Tibial nerve (tissue), 4 donors: ENCODE data around the gene GRM4. TPM values are rescaled to one million over a fixed set of nuclear protein-coding genes. Genes with fewer than 3 reads are reported as not detected.

Experiments used
- DNase-seq, 2 donors: peaks; one replicate each; pipeline ENCODE4 v3.0.0-alpha.2; 2019; ENCODE audit warnings: low spot score in 2 of 2
- H3K27ac ChIP-seq, 4 donors: fragments of 200-600 bp; sonication (generic) in 3 of 4; one replicate each; pipeline ENCODE4 v1.5.1; 2017 to 2019; ENCODE audit warnings: mild to moderate bottlenecking in 1 of 4
- H3K27me3 ChIP-seq, 2 donors: fragments of 200-600 bp; sonication (generic) in 1 of 2; one replicate each; pipeline versions ENCODE4 v1.5.1 to v1.6.0; 2017 to 2019
- H3K36me3 ChIP-seq, 3 donors: fragments of 200-600 bp; sonication (generic); one replicate each; pipeline ENCODE4 v1.5.1; 2018 to 2019
- H3K4me1 ChIP-seq, 4 donors: fragments of 200-600 bp; sonication (generic) in 3 of 4; one replicate each; pipeline ENCODE4 v1.5.1; 2017 to 2019
- H3K4me3 ChIP-seq, 4 donors: fragments of 200-600 bp; sonication (generic) in 3 of 4; one replicate each; pipeline ENCODE4 v1.5.1; 2017 to 2019; ENCODE audit warnings: mild to moderate bottlenecking in 1 of 4, moderate library complexity in 1 of 4
- H3K9me3 ChIP-seq, 4 donors: fragments of 200-600 bp; sonication (generic) in 3 of 4; one replicate each; pipeline ENCODE4 v1.5.1; 2017 to 2019
- EP300 ChIP-seq, 2 donors: sonication (generic); formaldehyde crosslinking; IDR thresholded peaks; one replicate each; pipeline ENCODE4 v1.6.1; 2017; ENCODE audit warnings: antibody characterized with exemption in 2 of 2, mild to moderate bottlenecking in 1 of 2
- POLR2A ChIP-seq, 2 donors: fragments of 450-650 bp; IDR thresholded peaks; one replicate each; pipeline ENCODE4 v1.6.1; 2017; ENCODE audit warnings: antibody characterized with exemption in 2 of 2, mild to moderate bottlenecking in 2 of 2, moderate library complexity in 2 of 2
- WGBS, 2 donors: methylation state at CpG; one replicate each; pipeline ENCODE4 v1.1.5; 2018; 5-methylcytosine and 5-hydroxymethylcytosine counted together
- total RNA-seq, 4 donors: library from RNA; depleted of rRNA; stranded (reverse); fragments of >200 nt; gene quantifications; one replicate each; pipeline ENCODE4 v1.1.0, GENCODE V29; 2016
- TF ChIP-seq, protein P1 (sequence below), 5 experiments: fragments of 200-600 bp in 3 of 5; fragments of 450-650 bp in 2 of 5; sonication (generic) in 3 of 5; IDR thresholded peaks; one replicate each; pipeline ENCODE4 v1.5.1; 2016 to 2019; ENCODE audit warnings: antibody characterized with exemption in 5 of 5, mild to moderate bottlenecking in 3 of 5, moderate library complexity in 2 of 5

GRM4 gene
- total RNA-seq, 4 donors from 2014 or later = not detected

DNA sequence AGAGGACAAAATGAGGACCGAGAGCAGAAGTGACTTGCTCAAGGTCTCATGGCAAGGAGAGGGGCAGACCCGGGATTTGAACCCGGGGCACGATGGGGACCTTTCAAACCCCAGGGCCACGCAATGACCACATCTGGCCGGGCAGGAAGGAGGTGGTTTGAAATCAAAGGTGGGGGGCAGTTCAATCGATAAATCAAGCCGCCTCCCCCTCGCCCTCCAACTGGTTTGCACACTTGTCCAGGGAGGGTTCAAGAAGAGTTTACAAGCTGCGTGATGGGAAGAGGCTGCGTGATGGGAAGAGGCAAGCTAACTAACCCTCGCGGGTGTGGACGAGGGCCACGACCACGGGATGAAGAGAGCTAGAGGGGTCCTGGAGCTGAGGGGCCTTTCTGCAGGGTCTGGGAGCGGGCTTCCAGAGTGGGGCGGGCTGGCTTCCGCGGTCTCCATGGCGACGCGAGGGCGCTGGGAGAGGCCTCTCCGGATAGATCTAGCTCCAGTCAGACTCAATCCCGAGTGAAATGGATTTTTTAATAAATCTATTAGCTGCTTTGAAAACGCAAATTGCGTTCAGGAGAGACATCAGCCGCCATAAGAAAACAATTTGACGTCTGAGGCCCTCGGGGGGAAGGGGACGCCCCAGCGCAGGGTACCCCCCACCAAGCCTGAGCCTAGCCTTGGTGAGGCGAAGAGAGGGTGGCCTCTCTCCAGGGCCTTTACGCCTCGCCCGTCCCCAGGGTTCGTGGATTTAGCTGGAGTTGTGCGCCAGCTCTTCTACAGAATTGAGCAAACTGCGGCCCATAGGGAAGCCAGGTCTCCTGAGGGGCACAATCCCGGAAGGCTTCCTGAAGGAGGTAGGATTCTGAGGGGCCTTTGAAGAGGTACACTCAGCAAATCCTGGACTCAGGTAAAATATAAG lies 143.9 kb downstream of the GRM4 start:
- whole genome bisulfite sequencing, 2 donors = 55 to 58% methylated on average over 41 of the region's 41 CpGs
- Histone ChIP-seq H3K27ac (no peak overlapping the region), H3K36me3 (no peaks in the 10 kb centered on the region), H3K9me3 (peaks cover 0 to 9% (median 0%) of the 10 kb centered on the region in 4 donors), H3K4me3 (no peak overlapping the region), H3K4me1 (no peaks in the 10 kb centered on the region), H3K27me3 (peaks cover 0 to 9% of the 10 kb centered on the region in 2 donors)
- TF ChIP-seq EP300 (IDR thresholded peaks at IDR 0.05) = no peak
- TF ChIP-seq POLR2A (IDR thresholded peaks at IDR 0.05) = no peak
- TF ChIP-seq, protein P1, sequence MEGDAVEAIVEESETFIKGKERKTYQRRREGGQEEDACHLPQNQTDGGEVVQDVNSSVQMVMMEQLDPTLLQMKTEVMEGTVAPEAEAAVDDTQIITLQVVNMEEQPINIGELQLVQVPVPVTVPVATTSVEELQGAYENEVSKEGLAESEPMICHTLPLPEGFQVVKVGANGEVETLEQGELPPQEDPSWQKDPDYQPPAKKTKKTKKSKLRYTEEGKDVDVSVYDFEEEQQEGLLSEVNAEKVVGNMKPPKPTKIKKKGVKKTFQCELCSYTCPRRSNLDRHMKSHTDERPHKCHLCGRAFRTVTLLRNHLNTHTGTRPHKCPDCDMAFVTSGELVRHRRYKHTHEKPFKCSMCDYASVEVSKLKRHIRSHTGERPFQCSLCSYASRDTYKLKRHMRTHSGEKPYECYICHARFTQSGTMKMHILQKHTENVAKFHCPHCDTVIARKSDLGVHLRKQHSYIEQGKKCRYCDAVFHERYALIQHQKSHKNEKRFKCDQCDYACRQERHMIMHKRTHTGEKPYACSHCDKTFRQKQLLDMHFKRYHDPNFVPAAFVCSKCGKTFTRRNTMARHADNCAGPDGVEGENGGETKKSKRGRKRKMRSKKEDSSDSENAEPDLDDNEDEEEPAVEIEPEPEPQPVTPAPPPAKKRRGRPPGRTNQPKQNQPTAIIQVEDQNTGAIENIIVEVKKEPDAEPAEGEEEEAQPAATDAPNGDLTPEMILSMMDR (IDR thresholded peaks at IDR 0.05) = no peak
- DNase-seq = no peak

DNA sequence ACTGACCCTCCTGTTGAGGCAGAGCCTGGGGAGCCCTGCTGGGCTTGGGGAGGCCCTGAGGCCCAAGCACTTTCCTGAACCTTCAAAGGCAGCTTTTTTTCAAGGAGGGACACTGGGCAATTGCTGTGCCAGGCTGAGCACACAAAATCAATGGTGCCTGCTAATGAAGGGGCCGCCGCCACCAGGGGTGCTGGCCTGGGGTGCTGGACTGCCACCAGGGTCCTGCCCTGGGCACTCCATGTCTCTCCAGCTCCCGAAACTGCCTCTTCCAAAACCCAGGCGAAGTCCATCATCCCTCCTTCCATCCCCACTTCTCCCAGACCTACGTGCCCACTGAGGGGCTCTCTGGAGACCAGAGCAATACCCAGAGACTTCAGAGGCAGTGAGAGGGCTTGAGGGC lies 145.6 kb downstream of the GRM4 start:
- H3K4me3 ChIP-seq = no peak overlapping the region
- 84% methylated on average over 5 of the region's 5 CpGs for WGBS, 2 donors
- DNase-seq = no peak
- H3K27ac ChIP-seq = no peak overlapping the region
- H3K27me3 ChIP-seq = peaks cover 0 to 12% of the 10 kb centered on the region in 2 donors
- peaks cover 0 to 10% (median 0%) of the 10 kb centered on the region in 4 donors for H3K9me3 ChIP-seq
- no peak for TF ChIP-seq EP300 (IDR thresholded peaks at IDR 0.05)
- no peak for TF ChIP-seq POLR2A (IDR thresholded peaks at IDR 0.05)
- TF ChIP-seq, protein P1 (IDR thresholded peaks at IDR 0.05) = no peak
- H3K4me1 ChIP-seq = no peaks in the 10 kb centered on the region
- no peaks in the 10 kb centered on the region for H3K36me3 ChIP-seq

DNA sequence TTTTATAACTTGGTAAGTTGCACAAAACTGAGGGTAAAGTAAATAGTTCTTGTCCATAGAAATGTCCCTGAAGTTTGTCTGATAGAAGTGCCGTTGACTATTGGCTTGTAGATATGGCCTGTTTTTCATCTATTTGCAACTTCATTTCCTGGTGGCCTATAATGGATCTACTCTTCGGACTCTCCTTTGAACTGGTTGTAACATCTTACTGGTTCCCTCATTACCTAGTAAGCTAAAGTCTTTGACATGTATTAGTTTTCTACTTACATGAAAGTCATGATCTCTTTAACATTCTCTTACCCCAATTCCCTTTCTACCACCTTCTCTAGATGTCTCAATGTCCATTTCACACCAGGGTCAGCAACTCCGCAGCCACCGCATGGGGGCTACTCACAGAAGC lies 146.3 kb downstream of the GRM4 start:
- no peaks in the 10 kb centered on the region for H3K4me1 ChIP-seq
- WGBS, 2 donors = 89 to 95% methylated on average over 4 of the region's 4 CpGs
- H3K4me3 ChIP-seq = no peak overlapping the region
- H3K27ac ChIP-seq = no peak overlapping the region
- H3K27me3 ChIP-seq = peaks cover 0 to 12% of the 10 kb centered on the region in 2 donors
- peaks cover 0 to 10% (median 0%) of the 10 kb centered on the region in 4 donors for H3K9me3 ChIP-seq
- no peaks in the 10 kb centered on the region for H3K36me3 ChIP-seq
- DNase-seq = no peak
- no peak for TF ChIP-seq EP300 (IDR thresholded peaks at IDR 0.05)
- TF ChIP-seq, protein P1 (IDR thresholded peaks at IDR 0.05) = no peak
- TF ChIP-seq POLR2A (IDR thresholded peaks at IDR 0.05) = no peak

DNA sequence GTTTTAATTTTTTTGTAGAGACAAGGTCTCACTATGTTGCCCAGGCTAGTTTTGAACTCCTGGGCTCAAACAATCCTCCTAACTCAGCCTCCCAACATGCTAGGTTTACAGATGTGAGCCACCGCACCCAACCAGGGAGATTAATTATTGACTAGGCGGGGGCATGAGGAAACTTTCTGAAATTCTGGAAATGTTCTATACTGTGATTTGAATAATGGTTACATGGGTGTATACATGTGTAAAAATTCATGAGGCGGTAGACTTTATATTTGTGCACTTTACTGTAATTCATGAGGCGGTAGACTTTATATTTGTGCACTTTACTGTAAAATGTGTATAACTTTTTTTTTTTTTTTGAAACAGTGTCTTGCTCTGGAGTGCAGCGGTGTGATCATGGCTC lies 147.2 kb downstream of the GRM4 start:
- no peak overlapping the region for H3K27ac ChIP-seq
- H3K27me3 ChIP-seq = peaks cover 0 to 12% of the 10 kb centered on the region in 2 donors
- no peaks in the 10 kb centered on the region for H3K36me3 ChIP-seq
- no peaks in the 10 kb centered on the region for H3K4me1 ChIP-seq
- TF ChIP-seq EP300 (IDR thresholded peaks at IDR 0.05) = no peak
- TF ChIP-seq, protein P1 (IDR thresholded peaks at IDR 0.05) = no peak
- TF ChIP-seq POLR2A (IDR thresholded peaks at IDR 0.05) = no peak
- no peak overlapping the region for H3K4me3 ChIP-seq
- DNase-seq = no peak
- H3K9me3 ChIP-seq = peaks cover 0 to 6% (median 0%) of the 10 kb centered on the region in 4 donors
- WGBS, 2 donors = 95 to 96% methylated on average over 5 of the region's 5 CpGs

DNA sequence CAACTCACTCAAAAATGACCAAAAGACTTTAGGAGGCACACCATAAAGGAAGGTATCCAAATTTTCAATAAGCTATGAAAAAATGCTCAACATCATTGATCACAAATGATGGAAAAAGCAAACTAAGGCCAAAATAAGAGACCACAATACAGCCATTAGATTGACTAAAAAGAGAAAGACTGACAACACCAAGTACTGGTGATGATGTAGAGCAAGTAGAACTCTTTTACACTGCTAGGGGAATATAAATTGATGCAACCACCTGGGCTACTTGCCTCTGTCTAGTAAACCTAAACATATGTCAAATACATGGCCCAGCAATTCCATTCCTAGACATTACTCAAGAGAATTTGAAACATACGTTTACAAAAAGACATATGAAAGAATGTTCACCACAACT lies 148.6 kb downstream of the GRM4 start:
- DNase-seq = no peak
- Histone ChIP-seq H3K27me3 (peaks cover 0 to 14% of the 10 kb centered on the region in 2 donors), H3K4me3 (no peak overlapping the region), H3K9me3 (peaks cover 0 to 5% (median 0%) of the 10 kb centered on the region in 4 donors), H3K4me1 (no peaks in the 10 kb centered on the region), H3K36me3 (no peaks in the 10 kb centered on the region), H3K27ac (no peak overlapping the region)
- 70 to 89% methylated on average over 1 of the region's 1 CpG for WGBS, 2 donors
- no peak for TF ChIP-seq POLR2A (IDR thresholded peaks at IDR 0.05)
- TF ChIP-seq, protein P1 (IDR thresholded peaks at IDR 0.05) = no peak
- TF ChIP-seq EP300 (IDR thresholded peaks at IDR 0.05) = no peak
